Neural progenitor cell (in vitro differentiated cells): ENCODE measurements around the gene LARP1. TPM values are rescaled to one million over a fixed set of nuclear protein-coding genes. Genes with fewer than 3 reads are reported as not detected.

ENCODE experiments used
- DNase-seq: peaks from one replicate; pipeline ENCODE4 v3.0.0-alpha.2; 2016; ENCODE audit warnings: low spot score
- H2AFZ ChIP-seq: fragments of 200-600 bp; sonication (generic); replicated peaks from 2 replicates; pipeline ENCODE4 v1.6.1; 2016; ENCODE audit warnings: antibody characterized with exemption
- H3F3A ChIP-seq: fragments of 200-600 bp; sonication (generic); 2 replicates; pipeline ENCODE4 v1.6.1; 2016; ENCODE audit warnings: antibody characterized with exemption, low read depth
- H3K27ac ChIP-seq: fragments of 200-600 bp; sonication (generic); 2 replicates; pipeline ENCODE4 v1.5.1; 2016; ENCODE audit warnings: mild to moderate bottlenecking
- H3K27me3 ChIP-seq: fragments of 200-600 bp; sonication (generic); 2 replicates; pipeline ENCODE4 v1.6.1; 2016; ENCODE audit warnings: mild to moderate bottlenecking, moderate library complexity
- H3K36me3 ChIP-seq: fragments of 200-600 bp; sonication (generic); 2 replicates; pipeline ENCODE4 v1.5.1; 2016
- H3K4me1 ChIP-seq: fragments of 200-600 bp; sonication (generic); 2 replicates; pipeline ENCODE4 v1.6.1; 2016; ENCODE audit warnings: mixed run types
- H3K4me2 ChIP-seq: fragments of 200-600 bp; sonication (generic); 2 replicates; pipeline ENCODE4 v1.6.1; 2016
- H3K4me3 ChIP-seq: fragments of 200-600 bp; sonication (generic); 2 replicates; pipeline ENCODE4 v1.5.1; 2016
- H3K79me2 ChIP-seq: fragments of 200-600 bp; sonication (generic); 2 replicates; pipeline ENCODE4 v1.6.1; 2016; ENCODE audit warnings: low read depth
- H3K9ac ChIP-seq: fragments of 200-600 bp; sonication (generic); 2 replicates; pipeline ENCODE4 v1.6.1; 2016
- H3K9me3 ChIP-seq: fragments of 200-600 bp; sonication (generic); 2 replicates; pipeline ENCODE4 v1.5.1; 2016; ENCODE audit warnings: low read depth
- H4K20me1 ChIP-seq: fragments of 200-600 bp; sonication (generic); 2 replicates; pipeline ENCODE4 v1.6.1; 2016; ENCODE audit warnings: low read depth
- H3K27ac Mint-ChIP-seq: 3 replicates; pipeline ENCODE4 v1.8.0; 2021; ENCODE audit warnings: mixed read lengths
- H3K27me3 Mint-ChIP-seq: 2 replicates; pipeline ENCODE4 v1.8.0; 2022; ENCODE audit warnings: low read depth, mild to moderate bottlenecking, inconsistent platforms, moderate library complexity, mixed read lengths; ENCODE audit not compliant: insufficient read depth
- H3K36me3 Mint-ChIP-seq: 3 replicates; pipeline ENCODE4 v1.8.0; 2021; ENCODE audit warnings: mixed read lengths
- H3K4me1 Mint-ChIP-seq: 3 replicates; pipeline ENCODE4 v1.8.0; 2021; ENCODE audit warnings: mixed read lengths
- H3K4me3 Mint-ChIP-seq: 3 replicates; pipeline ENCODE4 v1.8.0; 2021; ENCODE audit warnings: mild to moderate bottlenecking, moderate library complexity, mixed read lengths
- H3K9me3 Mint-ChIP-seq: 3 replicates; pipeline ENCODE4 v1.8.0; 2020; ENCODE audit warnings: mixed read lengths
- EZH2 ChIP-seq: fragments of 200-600 bp; sonication (generic); IDR thresholded peaks from 2 replicates; pipeline ENCODE4 v1.6.1; 2017; ENCODE audit warnings: antibody characterized with exemption, mild to moderate bottlenecking, moderate library complexity
- EZH2phosphoT487 ChIP-seq: fragments of 200-600 bp; sonication (generic); IDR thresholded peaks from 2 replicates; pipeline ENCODE4 v1.6.1; 2017; ENCODE audit warnings: antibody characterized with exemption
- total RNA-seq: library from RNA; depleted of rRNA; stranded (reverse); fragments of >200 nt; gene quantifications from 2 replicates; pipeline ENCODE4 v1.2.3, GENCODE V29; 2015; ENCODE audit warnings: low replicate concordance
- TF ChIP-seq, protein P1 (sequence below): fragments of 200-600 bp; sonication (generic); IDR thresholded peaks from 2 replicates; pipeline ENCODE4 v1.5.1; 2017; ENCODE audit warnings: antibody characterized with exemption, mild to moderate bottlenecking

LARP1 gene
- total RNA-seq, 1 donor from 2014 or later: 53.8 TPM

DNA sequence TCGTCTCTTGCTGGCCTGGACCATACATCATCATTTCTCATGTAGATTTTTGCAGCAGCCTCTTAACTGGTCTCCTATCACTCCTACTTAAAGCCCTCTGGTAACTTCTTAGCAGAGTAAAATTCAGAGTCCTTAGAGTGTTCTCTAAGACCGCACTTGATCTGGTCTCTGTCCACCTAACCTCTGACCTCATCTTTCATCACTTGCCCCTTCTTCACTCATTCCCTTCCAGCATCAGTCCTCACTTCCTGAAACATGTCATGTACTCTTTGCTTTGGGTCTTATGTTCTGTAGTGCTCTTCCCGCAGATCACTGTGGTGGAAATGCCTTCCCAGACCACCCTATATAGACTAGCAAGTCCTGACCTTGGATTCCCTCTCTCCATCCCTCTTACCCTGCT is 9.8 kb downstream of the LARP1 start:
- H3K79me2 ChIP-seq: peaks cover 100% of the 10 kb centered on the region
- no peak overlapping the region for H2AFZ ChIP-seq
- Mint-ChIP-seq H3K27ac (no peak overlapping the region), H3K4me1 (peaks cover 52% of the 10 kb centered on the region), H3K36me3 (no peaks in the 10 kb centered on the region), H3K27me3 (no peaks in the 10 kb centered on the region), H3K9me3 (no peaks in the 10 kb centered on the region), H3K4me3 (no peak overlapping the region)
- peaks cover 9% of the 10 kb centered on the region for H3F3A ChIP-seq
- no peak overlapping the region for H3K4me3 ChIP-seq
- peaks cover 40% of the 10 kb centered on the region for H3K4me1 ChIP-seq
- TF ChIP-seq EZH2 (no peak), EZH2phosphoT487 (no peak)
- TF ChIP-seq, protein P1, sequence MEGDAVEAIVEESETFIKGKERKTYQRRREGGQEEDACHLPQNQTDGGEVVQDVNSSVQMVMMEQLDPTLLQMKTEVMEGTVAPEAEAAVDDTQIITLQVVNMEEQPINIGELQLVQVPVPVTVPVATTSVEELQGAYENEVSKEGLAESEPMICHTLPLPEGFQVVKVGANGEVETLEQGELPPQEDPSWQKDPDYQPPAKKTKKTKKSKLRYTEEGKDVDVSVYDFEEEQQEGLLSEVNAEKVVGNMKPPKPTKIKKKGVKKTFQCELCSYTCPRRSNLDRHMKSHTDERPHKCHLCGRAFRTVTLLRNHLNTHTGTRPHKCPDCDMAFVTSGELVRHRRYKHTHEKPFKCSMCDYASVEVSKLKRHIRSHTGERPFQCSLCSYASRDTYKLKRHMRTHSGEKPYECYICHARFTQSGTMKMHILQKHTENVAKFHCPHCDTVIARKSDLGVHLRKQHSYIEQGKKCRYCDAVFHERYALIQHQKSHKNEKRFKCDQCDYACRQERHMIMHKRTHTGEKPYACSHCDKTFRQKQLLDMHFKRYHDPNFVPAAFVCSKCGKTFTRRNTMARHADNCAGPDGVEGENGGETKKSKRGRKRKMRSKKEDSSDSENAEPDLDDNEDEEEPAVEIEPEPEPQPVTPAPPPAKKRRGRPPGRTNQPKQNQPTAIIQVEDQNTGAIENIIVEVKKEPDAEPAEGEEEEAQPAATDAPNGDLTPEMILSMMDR: no peak
- H3K4me2 ChIP-seq: no peak overlapping the region
- peaks cover 100% of the 10 kb centered on the region for H4K20me1 ChIP-seq
- no peak overlapping the region for H3K27ac ChIP-seq
- DNase-seq: no peak
- H3K9me3 ChIP-seq: no peaks in the 10 kb centered on the region
- H3K36me3 ChIP-seq: no peaks in the 10 kb centered on the region
- no peaks in the 10 kb centered on the region for H3K27me3 ChIP-seq
- H3K9ac ChIP-seq: no peak overlapping the region

DNA sequence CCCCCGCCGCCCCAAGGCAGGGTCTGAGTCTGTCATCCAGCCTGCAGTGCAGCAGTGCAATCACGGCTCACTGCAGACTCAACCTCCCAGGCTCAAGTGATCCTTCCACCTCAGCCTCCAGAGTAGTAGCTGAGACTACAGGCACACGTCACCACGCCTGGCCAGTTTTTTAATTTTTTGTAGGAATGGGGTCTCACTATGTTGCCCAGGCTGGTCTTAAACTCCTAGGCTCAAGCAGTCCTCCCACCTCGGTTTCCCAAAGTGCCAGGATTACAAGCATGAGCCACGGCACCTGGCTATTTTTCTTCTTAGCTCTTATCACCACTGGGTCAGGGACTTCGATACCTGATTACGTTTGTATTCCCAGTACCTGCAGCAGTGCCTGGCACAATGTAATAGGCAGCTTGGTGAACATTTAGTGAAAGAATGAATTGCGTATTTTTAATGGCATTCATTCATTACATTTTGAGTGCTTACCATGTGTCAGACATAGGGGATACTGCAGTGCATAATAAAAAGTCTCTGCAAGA is 10.3 kb downstream of the LARP1 start:
- Histone ChIP-seq H4K20me1 (peaks cover 100% of the 10 kb centered on the region), H3F3A (peaks cover 14% of the 10 kb centered on the region), H3K79me2 (peaks cover 100% of the 10 kb centered on the region), H3K9ac (no peak overlapping the region), H3K4me2 (no peak overlapping the region), H3K4me3 (no peak overlapping the region), H3K36me3 (no peaks in the 10 kb centered on the region), H2AFZ (no peak overlapping the region), H3K27ac (no peak overlapping the region), H3K27me3 (no peaks in the 10 kb centered on the region), H3K9me3 (no peaks in the 10 kb centered on the region), H3K4me1 (peaks cover 40% of the 10 kb centered on the region)
- no peak for DNase-seq
- Mint-ChIP-seq H3K36me3 (no peaks in the 10 kb centered on the region), H3K27ac (no peak overlapping the region), H3K4me3 (no peak overlapping the region), H3K9me3 (no peaks in the 10 kb centered on the region), H3K27me3 (no peaks in the 10 kb centered on the region), H3K4me1 (peaks cover 54% of the 10 kb centered on the region)
- no peak for TF ChIP-seq EZH2
- TF ChIP-seq, protein P1: no peak
- TF ChIP-seq EZH2phosphoT487: no peak

DNA sequence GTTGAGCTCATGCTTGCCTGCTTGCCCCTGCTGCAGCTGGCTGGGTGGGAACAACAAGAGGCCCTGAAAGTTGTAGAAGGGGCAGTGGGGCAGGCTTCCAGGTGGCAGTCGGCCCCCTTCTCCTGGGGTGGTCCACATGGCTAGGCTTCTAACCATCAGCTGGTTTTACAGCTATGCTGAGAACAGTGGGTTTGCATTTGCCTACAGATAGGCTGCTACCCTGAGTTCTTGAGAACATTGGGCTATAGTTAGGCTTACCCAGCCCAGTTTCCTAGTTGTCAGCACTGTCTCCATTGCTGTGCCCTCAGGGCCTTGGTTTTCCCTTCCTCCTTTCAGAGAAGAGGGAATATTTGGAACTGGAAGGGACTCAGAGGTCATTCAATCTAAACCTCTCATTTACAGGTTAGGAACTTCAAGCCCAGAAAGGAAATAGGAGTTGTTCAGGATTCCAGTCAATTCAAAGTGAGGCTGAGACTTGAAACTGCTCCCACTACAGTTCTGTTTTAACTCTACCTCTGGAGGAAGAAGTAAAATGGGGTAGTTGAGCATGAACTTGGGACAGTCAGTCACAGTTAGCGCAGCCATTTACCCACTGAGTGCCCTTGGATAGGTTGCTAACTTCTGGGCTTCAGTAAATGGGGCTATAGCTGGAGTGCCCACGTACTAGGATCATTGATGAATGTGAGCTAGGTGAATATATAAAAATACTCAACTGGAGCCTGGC is 11.5 kb downstream of the LARP1 start:
- Mint-ChIP-seq H3K27me3 (no peaks in the 10 kb centered on the region), H3K27ac (no peak overlapping the region), H3K4me1 (peaks cover 54% of the 10 kb centered on the region), H3K36me3 (no peaks in the 10 kb centered on the region), H3K4me3 (no peak overlapping the region), H3K9me3 (no peaks in the 10 kb centered on the region)
- no peak for TF ChIP-seq EZH2
- TF ChIP-seq, protein P1: no peak
- TF ChIP-seq EZH2phosphoT487: no peak
- Histone ChIP-seq H3K4me2 (peak overlapping the region; percentile 13), H3K27ac (no peak overlapping the region), H3K36me3 (no peaks in the 10 kb centered on the region), H3K9ac (no peak overlapping the region), H3K4me1 (peaks cover 39% of the 10 kb centered on the region), H3F3A (peaks cover 24% of the 10 kb centered on the region), H2AFZ (no peak overlapping the region), H3K4me3 (no peak overlapping the region), H3K79me2 (peaks cover 100% of the 10 kb centered on the region), H3K9me3 (no peaks in the 10 kb centered on the region), H4K20me1 (peaks cover 100% of the 10 kb centered on the region), H3K27me3 (no peaks in the 10 kb centered on the region)
- no peak for DNase-seq
